Activated CD4-positive, alpha-beta T cell treated with anti-CD3 and anti-CD28 coated beads, Interleukin-2, amount 50 U/mL, for 4 hours (primary cell): ENCODE measurements around the gene PGBD5.

ENCODE experiments used
- DNase-seq, 2 experiments: peaks; one replicate each; pipeline ENCODE4 v3.0.0-alpha.2; 2020

PGBD5 gene

GRCh38 chr1:230277201-230278025 lies 148.7 kb downstream of the PGBD5 start:
- DNase-seq: no peak

- DNase-seq: no peak
Observed at GRCh38 chr1:230276401-230276800, 149.7 kb downstream of the PGBD5 start.

GRCh38 chr1:230274254-230274653 lies 151.9 kb downstream of the PGBD5 start:
- no peak for DNase-seq

DNA sequence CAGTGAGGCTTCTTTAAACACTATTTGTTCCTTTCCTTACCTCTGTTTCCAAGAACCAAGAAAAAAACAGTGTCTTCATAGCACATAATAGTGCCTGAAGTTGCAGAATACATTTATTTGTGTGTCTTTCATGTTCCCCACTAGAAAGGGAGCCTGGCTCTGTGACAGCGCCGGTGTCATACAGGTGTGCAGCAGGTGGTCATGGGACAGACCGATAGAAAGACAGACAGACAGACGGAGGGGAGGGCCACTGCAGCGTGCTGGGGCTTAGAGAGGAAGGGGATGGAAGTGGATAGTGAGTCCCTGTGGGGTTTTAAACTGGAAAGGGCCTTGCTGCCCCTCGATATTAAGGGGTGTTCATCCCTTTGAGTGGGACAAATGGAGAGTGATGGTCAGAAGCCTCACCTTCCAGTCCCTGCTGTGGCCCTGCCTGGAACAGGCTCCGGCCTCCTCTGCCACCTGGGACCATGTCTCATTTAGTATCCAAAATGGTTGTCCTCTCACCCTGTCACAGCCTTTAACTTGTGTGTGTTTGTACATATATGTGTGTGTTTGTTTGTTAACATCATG lies 152.9 kb downstream of the PGBD5 start:
- no peak for DNase-seq

GRCh38 chr1:230272557-230272956 lies 153.6 kb downstream of the PGBD5 start:
- no peak for DNase-seq

- no peak for DNase-seq
Observed at GRCh38 chr1:230271300-230272035, 154.7 kb downstream of the PGBD5 start.

DNA sequence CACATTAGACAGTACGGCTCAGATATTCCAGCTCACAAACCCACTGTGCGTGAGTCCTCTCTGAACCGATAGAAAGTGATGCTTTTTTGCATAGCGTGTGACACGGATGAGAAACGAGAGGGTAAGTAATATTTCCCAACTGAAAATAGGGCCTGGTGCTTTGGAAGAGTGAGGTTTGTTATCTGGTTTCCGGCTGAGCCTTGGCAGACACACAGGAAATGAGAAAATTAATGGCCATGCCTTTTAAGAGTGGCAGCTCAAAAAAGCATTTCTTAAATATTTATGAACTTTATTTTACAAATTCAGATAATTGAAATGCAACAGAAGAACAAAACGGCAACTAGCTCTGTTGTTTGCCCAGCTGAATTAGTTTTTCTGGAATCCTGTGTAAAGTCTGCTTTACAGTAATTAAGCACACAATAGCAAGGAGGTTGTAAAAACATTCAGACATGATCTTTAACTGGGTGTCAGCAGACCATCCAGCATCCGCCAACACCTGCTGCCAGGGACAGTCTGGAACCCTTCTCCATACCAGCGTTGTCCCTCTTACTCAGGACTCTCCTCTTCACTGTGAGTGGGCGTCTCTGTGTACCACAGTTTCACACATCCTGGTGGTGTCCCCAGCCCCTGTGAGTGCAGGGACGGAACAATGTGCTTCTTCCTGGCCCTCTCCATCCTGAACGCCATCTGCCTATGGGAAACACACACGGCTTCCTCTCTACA lies 155.4 kb downstream of the PGBD5 start:
- no peak for DNase-seq

GRCh38 chr1:230270185-230270558 lies 156.0 kb downstream of the PGBD5 start:
- DNase-seq: no peak

GRCh38 chr1:230268371-230269170 lies 157.6 kb downstream of the PGBD5 start:
- no peak for DNase-seq

- no peak for DNase-seq
Observed at GRCh38 chr1:230267338-230268065, 158.6 kb downstream of the PGBD5 start.

DNA sequence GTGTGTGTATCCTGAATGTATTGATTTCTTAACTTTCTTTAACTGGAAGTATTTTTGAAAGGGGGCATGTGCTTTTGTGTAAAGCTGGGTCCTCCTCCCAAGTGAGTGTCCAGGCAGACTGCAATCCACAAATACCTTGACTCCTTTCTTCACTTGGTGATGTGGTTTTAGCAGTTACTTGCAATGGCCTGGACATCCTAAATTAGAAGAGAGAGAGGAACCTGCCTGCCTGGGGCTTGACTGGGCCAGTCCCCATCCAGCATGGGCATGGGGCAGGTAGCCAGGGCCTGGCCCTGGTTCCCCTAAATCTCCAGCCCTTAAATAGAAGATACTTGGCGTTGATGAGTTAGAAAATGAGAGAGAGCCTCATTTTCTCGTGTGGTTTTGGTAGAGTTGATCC lies 159.7 kb downstream of the PGBD5 start:
- no peak for DNase-seq

DNA sequence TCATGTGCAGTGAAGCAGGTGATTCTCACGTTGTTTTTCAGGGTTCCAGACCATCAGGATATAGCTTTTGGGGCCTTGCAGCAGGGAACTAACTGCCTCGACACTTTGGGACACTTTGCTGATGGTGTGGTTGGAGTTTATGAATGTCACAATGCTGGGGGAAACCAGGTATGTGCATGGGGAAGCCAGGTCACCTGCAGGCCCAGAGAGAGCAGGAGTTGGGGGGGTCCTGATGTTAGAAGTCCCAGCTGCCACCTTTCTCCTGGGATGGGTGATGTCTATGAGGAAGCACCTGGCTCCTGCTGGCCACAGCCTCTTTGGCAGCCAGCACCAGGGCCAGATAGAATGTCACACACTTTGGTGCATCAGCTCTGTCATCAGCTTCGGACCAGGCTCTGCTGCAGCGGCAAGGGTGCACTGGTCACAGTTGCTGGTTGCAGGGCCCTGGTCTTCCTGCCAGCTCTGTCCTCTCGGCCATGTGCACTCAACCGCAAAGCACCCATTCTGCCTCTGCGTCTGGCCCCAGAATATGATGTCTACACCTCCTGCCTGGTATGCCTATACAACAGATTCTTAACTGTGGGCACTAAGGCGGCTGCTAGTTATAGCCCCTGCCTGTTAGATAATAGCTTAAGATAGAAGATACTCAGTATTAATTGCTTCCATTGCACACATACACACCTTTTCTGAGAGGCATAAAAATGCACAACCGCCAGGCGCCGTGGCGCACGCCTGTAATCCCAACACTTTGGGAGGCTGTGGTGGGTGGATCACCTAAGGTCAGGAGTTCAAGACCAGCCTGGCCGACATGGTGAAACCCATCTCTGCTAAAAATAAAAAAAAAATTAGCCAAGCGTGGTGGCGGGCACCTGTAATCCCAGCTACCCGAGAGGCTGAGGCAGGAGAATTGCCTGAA lies 160.7 kb downstream of the PGBD5 start:
- no peak for DNase-seq
